IPS DF 4.7 (cell line): ENCODE results near the gene BTBD8.

ENCODE experiments used
- DNase-seq: peaks from one replicate; pipeline ENCODE4 v3.0.0-alpha.2; 2013; ENCODE audit warnings: low spot score; ENCODE audit errors: extremely low read depth

The BTBD8 gene

GRCh38 chr1:92191726-92192125, 111.6 kb downstream of the BTBD8 start:
- no peak for DNase-seq

GRCh38 chr1:92192246-92192645, 112.1 kb downstream of the BTBD8 start:
- no peak for DNase-seq

- DNase-seq = no peak
Observed at GRCh38 chr1:92194511-92194910, 114.4 kb downstream of the BTBD8 start.

GRCh38 chr1:92201973-92202372, 121.8 kb downstream of the BTBD8 start:
- no peak for DNase-seq

GRCh38 chr1:92203105-92203504, 123.0 kb downstream of the BTBD8 start:
- no peak for DNase-seq

GRCh38 chr1:92210701-92211100, 130.6 kb downstream of the BTBD8 start:
- no peak for DNase-seq

GRCh38 chr1:92211166-92211565, 131.0 kb downstream of the BTBD8 start:
- no peak for DNase-seq

GRCh38 chr1:92217721-92218120, 137.6 kb downstream of the BTBD8 start, which contains the start of gene C1orf146:
Gene C1orf146 (plus strand): TSS chr1:92217915. CDS start chr1:92231421, 13,506 bp downstream.
- DNase-seq = no peak

GRCh38 chr1:92218559-92218958, 138.4 kb downstream of the BTBD8 start:
- DNase-seq = no peak

- no peak for DNase-seq
Observed at GRCh38 chr1:92219028-92219427, 138.9 kb downstream of the BTBD8 start.

- no peak for DNase-seq
Observed at GRCh38 chr1:92228401-92228800, 148.3 kb downstream of the BTBD8 start.

GRCh38 chr1:92230736-92231135, 150.6 kb downstream of the BTBD8 start:
- DNase-seq = no peak
